Measurements from ENCODE around the gene CDH4.

Gene CDH4

DNA sequence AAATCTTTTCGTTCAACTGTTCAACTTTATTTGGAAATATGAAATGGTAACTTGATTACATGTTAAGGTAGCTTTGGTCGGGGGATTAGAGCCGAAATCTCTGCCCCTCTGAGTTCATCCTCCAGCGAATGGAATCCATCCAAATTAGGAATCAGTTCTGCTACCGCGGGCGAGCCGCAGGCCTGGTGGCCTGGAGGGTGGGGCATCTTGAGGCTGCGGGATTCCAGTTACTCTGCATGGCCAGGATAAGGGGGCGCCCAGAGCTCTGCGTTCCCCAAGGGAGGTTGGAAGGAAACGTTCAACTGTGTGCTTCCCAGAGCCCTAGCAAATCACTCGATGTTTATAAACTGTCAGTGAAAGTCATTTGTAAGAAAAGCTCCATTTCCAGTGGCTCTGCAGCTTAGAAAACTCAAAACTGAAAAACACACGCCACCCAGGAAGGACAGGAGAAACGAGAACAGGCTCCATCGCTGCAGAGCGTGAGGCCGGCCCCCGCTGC lies 551.4 kb downstream of the CDH4 start:
- DNase-seq = no peak

DNA sequence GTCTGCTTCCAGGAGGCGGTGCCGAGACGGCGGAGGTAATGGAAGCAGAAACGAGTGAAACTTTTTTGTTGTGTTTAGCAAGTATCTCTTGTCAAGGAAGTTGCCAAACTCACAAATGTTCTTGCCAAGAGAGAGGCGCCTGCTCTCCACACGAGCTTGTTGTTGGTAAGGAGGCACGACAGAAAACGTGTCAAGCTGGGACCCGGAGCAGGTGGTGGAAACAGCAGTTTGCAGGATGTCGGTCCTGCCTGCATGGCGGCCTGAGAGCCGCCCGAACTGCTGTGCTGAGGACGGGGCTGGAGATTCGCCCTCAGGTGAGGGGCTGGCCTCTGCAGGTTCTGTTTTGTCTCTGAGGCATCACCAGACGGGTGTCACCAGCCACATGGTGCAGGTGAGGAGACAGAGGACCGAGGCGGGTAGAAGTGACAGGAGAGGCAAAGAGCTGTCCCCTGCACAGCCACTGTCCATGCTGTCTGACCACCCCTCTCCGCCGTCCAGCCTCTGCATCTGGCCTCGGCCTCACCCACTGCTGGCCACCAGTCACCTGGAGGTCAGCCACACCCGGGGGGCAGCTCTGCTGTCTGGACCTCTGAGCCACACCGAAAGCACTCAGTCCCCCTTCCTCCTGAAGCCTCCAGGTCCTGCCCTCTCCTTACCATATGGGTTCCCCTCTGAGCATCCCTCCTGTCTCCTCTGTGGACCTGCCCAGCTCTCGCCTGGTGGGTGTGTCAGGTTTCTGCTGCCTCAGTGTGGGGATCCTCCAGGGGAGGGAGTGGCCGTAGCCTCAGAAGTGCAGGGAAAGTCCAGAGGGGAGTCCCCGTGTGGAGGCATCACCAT lies 552.1 kb downstream of the CDH4 start:
- no peak for DNase-seq

DNA sequence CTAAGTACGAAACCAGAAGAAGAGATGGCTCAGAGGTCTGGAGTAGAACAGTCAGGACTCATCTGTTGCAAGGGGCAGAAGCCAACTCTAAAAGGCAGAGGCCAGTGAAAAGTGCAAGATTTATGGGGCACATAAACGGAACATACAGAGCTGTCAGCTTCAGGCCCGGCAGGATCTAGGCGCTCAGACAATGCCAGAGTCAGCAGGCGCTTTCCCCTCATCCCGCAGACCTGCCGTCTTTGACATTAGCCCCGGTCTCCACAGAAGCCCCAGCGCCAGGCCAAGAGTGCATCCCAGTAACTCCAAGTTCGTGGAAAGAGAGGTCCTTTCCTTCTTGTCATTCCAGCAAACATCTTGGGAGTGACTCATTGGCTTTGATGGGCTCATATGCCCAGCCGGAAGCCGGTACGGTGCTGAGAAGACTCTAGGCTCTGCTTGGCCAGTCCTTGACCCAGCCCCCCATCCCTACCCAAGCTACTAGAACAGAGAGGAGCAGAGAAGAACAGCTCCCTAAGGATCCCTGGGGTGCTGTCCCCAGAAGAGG lies 552.8 kb downstream of the CDH4 start:
- DNase-seq = no peak

DNA sequence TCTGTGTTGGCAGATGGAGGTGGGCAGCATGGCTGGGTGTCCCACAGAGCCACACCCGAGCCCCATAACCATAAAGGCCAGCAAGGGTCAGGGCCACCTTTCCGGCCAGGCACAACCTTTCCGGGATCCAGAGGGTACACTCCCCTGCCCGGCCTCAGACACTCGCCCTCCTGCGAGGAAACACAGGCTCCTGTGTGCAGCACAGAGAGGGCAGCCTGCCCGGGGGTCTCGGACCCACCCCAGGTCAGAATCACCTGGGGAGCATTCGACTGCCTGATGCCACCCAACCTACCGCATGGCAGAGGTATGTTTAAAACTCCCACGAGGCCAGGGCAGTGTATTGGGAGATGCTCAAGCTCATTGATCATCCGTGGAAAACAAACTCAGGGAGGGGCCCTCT lies 553.3 kb downstream of the CDH4 start:
- DNase-seq = no peak

DNA sequence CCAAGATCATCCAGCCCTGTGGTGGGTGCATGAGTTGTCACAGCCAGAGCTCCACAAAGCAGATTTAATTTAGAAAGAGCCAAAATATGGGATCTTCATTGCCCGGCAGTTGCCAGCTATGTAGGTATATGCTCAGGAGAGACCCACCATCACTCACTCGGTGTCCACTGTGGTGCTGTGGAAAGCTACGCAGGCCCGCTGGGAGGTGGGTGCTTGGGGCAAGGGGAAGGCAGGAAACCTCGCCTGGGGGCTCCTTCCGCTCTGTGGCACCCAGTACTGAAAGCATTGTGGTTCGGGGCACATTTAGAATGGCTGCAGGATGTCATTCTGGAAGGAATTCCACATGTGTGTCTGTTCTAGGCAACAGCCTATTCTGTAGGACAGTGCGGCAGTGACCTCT lies 553.7 kb downstream of the CDH4 start:
- no peak for DNase-seq

DNA sequence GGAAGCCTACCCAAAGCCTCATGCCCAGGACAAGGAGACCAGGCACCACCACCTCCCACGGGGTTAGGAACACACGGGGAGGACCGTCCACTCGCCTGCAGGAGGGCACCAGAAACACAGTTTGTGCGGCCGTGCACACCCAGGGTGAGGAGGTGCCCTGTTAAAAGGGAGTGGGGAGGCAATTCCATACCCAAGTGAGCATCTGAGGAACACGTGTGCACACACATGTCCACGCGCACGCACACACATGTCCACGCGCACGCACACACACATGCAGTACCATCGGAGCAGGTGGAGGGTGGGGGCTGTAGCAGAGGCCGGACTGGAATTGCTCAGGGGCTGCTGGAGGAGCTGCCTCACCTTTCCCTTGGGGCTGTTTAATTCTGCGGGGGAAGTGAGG lies 554.3 kb downstream of the CDH4 start:
- no peak for DNase-seq

DNA sequence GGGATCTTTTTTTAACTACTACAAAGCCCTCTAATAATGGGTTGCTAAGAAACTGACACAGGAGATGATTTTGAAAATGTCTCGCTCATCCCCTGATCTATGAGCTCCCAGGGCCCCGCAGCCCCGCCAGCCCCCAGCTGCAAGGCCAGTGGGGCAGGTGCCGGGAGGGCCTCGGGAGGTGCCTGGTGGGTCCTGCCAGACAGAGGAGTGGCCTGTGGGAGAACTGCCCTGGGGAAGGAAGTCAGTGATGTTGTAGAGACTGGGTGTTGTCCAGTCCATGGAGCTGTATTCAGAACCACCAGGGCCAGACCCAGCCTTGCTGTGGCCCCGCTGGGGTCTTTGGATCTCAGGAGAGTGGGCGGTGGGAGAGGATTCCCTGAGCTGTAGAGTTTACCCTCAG lies 554.9 kb downstream of the CDH4 start:
- no peak for DNase-seq

DNA sequence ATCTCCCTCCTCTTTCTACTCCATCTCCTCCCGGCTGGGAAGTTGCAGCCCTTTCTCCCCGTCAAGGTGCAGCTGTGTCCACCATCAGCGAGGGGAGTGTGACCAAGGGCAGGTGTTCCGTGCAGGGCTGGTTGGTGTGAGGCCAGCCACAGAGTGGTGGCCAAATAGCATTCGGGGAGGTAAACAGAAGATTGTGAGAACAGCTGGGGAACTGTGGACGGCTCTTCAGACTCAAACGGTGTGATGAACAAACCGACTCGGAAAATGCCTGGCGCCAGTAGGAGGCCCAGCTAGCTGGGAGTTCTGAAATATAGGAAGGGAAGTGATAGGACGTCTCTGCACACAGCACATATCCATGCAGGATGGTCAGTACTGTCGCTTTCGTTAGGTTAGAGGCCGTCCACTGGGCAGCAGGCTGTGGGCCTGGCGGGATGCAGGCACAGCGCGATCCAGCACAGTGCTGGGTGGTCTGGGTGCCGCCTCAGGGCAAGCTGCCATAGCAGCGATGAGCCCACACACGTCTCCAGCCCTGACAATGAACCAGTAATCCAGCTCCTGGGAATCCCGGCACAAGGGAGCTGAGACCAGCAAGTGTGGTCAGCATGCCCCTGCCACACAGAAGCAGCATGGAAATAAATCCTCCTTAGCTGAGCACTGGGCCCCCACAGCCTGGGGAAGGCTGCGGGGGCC lies 555.6 kb downstream of the CDH4 start:
- no peak for DNase-seq

DNA sequence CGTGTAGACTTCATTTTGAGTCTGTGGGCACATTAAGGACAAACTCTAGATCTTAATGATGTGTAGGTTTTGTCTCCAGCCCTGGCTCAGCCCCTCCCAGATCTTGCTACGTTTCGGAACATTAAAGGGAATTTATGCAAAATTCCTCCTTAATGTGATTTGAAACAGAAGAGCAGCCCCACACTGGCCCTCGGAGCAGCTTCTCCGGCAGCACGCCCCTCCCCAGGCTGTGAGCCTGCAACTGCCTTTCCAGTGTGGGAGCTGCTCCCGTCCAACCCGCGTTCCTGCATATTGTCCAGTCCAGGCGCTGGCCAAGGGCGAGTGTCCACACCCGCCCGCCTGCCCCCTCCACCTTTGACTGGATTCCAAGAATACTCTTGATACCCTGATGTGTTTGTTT lies 556.4 kb downstream of the CDH4 start:
- DNase-seq = no peak

DNA sequence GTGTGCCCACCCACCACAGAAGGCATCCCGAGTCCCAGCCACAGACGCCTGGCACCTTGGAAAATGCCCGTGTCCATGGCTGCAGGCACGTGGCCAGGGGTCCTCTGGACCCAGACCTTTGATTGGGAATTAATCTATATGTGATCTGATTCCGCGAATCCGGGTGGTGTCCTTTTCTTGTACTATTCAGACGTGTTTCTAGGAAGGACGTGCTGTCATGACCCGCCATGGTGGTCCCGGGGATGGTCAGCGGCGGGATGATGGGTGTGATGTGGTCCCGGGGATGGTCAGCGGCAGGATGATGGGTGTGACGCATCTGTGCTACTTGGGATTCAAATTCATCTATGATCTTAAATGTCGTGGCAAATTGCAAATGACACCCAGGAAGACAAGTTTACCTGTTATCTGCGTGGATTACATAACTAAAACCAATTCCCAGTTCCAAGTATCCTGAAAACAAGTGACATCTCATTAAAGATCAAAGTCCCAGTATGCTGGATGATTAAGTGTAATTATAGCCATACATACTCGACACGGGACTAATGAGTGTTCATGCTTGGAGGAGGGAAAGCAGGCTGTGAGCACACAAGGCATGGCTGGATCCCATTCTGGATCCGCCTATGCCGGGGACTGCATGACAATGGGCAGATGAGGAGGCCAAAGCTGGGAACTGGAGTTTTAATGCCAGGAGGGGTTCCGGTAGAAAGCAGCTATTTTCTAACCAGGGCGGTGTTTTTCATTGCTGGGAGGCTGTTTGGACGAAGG lies 557.1 kb downstream of the CDH4 start:
- no peak for DNase-seq

DNA sequence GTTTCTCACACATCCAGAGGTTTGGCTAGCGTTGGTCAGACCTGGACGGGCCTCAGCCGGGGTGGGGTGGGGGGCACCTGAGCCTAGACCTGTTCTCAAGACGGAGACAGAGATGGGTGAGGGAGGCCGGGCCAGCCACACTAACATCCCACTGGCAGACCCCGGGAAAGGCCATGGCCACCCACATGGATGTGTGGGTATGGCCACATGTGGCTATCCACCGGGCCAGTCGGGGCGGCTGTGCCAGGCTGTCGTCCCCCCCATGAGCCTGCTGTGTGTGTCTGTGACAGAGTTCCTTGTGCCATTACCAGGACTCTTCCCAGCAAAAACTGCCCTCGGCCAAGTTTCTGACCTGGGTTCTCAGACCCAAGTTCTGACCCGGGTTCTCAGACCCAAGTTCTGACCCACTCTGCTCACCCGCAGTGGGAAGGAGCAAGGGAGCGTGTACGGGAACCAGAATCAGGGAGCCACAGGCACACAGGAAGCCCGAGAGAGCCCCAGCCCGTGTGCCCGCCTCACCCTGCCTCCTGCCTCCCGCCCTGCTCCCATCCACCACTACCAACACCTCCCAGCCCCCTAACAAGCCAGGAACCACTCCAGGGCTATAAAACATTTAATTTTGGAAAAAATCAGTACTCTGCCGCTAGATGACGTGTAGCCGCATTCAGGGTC lies 558.1 kb downstream of the CDH4 start:
- DNase-seq = no peak

DNA sequence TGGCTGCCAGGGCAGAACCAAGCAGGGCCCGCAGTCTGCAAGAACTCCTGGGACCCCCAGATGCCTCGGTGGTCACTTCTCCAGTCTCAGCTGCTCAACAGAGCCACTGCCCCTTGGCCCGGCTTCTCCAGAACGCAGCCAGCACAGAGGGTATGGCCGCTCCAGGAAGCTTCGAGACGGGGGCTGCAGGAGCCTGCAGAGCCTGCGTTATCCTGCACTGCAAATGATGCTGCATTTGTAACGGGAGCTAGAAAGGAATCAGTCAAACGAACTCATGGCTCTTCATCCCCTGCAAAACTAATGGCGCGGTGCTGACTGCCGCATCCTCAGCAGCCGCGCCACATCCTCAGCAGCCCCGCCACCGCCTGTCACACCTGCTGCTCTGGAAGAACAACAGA lies 558.7 kb downstream of the CDH4 start:
- DNase-seq = no peak

DNA sequence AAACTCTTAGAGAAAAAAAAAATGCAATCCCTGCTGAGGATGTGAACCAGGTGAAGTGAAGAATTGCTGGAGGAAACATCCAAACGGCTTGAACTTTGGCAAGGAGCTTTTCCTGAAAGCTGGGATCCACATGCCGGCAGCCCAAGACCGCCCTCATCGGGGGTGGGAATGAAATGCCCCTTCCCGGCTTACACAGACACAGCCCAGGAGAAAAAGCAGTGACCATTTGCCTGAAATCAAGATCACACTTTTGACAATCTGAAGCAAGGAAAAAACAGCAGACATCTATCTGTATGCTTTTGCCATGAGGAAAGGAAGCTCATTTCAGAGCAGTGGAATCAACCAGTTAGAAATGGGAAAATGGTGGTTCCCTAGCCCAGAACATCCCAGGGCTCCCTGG lies 559.1 kb downstream of the CDH4 start:
- no peak for DNase-seq

DNA sequence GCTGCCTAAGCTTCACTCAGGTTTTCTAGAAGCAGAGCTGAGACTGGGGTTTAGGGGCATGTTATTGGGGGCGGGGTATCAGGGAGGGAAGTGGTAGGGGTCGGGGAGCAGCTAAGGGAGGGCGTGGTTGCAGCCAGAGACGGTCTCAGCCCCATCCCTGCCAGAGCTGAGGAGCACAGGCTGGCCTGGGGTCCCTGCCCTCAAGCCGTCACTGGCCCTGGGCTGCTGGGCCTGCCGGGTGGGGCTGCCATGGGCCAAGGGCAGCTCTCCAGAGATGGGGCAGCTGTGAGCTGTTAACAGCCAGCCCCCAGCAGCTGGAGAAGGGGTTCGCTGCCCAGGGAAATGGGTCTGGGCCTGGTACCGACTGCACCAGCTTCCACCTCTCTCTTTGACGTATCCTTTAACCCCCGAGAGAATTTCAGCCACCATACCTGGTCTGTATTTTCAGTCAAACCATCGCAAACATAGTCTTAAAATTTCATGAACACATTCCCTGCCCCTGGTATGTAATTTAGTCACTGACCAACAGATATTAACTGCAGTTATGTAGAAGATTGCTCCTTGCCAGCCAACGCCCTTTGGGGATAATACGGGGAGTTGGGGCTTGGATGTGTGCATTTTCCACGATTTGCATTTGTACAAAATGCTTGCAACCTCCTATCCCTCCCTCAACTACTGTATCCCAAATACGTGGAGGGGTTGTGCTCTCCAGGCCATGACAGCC lies 560.2 kb downstream of the CDH4 start:
- no peak for DNase-seq

DNA sequence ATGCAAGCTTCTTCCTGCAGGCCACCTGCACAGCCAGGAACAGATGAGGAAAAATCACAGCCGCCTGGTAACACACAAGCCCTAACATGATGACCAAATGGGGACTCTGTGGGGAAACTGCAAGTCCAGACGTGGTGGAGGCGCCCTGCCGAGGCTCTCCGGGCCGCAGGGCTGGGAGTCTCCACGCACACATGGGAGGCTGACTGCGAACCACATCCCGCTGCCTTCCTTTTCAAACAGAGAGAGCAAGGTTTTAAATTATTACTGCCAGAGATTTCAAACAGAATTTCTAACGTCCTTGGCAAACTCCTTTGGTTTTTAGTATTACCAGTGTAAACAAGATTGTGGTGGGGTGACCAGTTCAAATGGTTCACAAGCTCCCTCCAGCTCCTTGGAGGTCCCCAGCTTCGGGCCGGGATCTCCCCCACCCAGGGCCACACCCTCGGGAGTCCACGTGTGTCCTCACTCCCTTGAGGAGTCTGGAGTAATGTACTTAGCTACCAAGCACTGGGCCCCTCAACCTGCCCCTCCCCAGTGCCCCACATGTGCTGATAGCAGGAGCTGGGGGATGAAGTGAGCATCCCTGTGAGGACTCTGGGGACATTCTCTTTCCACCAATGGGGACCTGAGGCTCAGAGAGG lies 560.9 kb downstream of the CDH4 start:
- DNase-seq = no peak

DNA sequence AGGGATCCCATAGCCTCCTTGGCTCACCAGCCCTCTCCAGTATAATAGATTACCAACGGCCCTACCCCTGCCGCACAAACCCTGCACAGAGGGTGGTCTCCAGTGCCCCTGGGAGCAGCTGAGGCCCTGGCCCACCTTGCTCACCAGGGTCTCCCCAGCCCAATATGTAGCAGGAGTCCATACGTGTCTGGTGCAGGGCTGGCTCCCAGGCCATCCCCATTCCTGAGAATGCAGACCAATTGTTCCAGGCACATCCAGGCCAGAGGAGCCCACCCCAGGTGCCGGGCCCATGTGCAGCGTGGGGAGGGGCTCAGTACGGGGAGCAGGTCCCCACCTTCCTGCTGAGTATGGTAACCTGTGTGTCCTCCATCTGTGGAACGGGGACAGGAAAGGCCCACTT lies 561.7 kb downstream of the CDH4 start:
- DNase-seq = no peak

DNA sequence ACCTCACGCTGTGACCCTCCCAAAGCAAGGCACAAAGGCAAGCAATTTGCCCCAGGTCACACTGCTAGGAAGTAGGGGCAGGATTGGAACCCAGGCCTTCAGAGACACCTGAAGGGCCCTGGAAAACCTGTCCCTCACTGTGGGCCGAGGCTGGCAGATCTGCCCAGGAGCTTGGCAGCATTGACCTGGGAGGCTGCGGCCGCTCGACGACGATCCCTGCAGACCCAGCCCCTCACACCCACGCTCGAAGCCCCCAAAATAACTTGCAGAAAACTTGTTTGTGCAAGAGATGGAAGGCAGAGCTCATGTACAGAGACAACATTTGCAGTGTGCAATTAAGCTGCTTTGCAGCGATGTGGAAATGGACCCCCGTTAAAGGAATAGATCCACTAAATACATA lies 562.2 kb downstream of the CDH4 start:
- DNase-seq = no peak

DNA sequence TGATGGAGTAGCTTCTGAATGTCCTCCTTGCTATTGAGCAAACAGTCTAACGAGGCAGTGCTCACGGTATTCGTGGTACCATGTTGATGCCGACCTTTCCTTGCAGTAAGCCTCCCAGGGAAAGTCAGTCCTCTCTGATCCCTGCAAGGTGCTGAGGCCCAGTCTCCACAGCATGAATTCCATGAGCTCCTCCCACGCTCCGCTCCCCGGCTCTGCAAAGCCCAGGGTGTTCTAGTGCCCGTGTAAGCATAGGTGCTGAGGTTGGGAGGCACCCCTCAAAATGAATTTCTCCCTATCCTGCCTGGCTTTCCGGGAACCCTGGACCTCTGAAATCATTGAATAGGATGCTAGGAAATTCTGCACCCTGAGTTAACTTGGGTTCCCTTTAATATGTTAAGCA lies 562.7 kb downstream of the CDH4 start:
- DNase-seq = no peak

DNA sequence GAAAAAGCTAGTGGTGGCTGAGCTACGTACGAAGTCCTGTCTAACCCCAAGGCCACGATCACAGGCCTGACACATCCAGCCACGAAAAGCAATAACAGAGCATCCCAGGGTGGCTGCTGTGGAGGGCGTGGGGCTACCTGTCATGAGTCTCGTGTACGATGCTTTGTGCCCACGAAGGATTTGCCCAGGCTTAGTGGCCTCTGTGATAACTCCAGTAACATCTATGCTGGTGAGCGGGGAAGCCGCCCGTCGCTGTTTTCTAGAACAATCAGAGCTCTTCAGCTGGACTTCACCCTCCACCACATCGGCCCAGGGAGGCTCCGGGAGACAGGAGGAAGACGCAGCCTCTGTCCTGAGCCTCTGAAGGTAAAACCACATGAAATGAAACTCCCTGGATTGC lies 563.1 kb downstream of the CDH4 start:
- no peak for DNase-seq

DNA sequence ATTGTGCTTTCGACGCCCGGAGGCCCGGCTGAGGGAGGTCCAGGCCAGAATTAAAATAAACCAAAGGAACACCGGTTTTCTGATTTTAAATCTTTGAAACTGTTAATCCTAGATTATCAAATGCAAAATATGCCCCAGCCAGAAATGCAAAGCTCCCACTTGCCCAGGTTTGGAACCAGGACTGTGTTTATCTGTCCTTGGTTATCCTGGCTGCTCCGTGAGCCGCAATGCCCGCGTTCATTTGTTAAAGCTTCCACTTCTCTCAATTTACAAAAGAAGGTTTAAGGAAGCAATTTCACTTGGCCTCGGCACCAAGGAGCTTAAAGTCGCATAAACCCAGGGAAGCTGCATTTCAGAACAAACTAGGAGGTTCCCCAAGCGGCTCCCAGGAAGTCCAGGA lies 563.6 kb downstream of the CDH4 start:
- no peak for DNase-seq

DNA sequence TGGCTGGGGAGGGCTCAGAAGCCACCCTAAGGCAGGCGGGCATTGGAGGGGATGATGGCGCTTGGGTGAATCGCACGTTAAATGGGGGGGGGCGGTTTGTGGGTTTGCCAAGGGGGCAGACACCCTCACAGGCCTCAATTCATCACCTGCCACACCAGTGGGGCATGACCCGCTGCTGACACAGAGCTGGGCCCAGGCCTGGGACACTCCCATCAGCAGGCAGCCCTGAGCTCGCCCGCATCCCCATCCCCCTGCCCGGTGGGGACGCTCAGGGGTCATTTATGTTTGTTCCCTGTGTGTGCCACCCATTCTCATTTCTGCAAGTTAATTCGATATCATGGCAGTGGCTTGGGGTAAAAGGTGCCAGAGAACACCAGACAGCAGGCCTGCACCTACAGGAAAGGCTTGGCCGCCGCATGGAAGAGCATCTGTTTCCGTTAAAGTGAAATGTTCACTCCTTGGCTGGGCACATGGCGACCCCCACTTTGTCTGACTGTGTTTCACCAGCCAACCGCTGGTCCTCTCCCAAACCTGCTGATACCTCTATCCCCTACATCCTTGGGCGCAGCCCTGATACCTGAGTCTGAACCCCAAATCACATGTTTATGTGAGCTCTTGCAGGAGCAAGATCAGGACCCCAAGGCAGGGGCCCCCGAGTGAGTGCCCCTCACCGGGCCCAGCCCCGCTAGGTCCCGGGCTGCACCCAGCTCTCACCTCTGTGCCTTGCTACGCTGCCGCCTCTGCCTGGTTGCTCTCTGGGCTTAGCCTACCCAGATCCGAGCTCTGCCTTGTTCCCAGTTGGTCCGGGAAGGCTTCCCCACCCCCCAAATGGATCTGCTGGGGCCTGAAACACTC lies 564.8 kb downstream of the CDH4 start:
- no peak for DNase-seq
